Measurements from ENCODE around the gene GFRA3.
"Not testable (repeated sequence)": the region's sequence is repeated elsewhere in the genome, so short reads cannot be mapped to it uniquely, and the experiment has no call there.

GFRA3 gene

DNA sequence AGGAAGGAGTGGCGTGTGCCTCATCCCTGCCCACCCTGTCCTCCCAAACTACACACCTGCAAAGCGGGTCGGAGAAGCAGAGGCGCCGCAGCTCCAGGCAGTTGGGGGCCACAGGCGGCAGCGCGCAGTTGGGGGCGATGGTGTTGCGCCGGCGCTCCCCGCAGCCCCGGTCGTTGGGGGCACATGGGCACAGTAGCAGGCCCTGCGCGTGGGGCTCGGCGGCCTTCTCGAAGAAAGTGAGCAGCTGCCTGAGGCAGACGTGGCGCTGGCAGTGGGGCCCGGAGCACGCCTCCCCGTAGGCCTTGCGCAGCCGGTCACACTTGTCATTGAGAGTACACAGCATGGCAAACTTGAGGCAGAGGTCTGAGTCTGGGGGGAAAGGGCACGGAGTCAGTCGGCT, 16.8 kb downstream of the GFRA3 start:
- WGBS (ENCODE audit: insufficient coverage) = 95% methylated on average over 28 of the region's 29 CpGs
- Histone ChIP-seq H3K36me3 (ENCODE audit: control insufficient read depth in 4 of 4, insufficient read depth in 4 of 4, low read length in 3 of 4) (no peaks in the 10 kb centered on the region), H3K4me3 (ENCODE audit: control insufficient read depth in 1 of 7, extremely low read depth in 1 of 7, insufficient read depth in 4 of 7, low read depth in 2 of 7, low read length in 6 of 7) (no peak overlapping the region), H3K27ac (ENCODE audit: insufficient read depth in 1 of 2, low read depth in 1 of 2, low read length in 2 of 2, poor library complexity in 1 of 2, severe bottlenecking in 2 of 2) (no peak overlapping the region), H3K9me3 (ENCODE audit: control extremely low read depth in 1 of 5, control insufficient read depth in 4 of 5, insufficient read depth in 2 of 5, low read depth in 1 of 5, low read length in 4 of 5) (no peaks in the 10 kb centered on the region), H3K4me1 (ENCODE audit: control extremely low read depth in 1 of 4, control insufficient read depth in 4 of 4, insufficient read depth in 4 of 4, low read length in 3 of 4) (peaks cover 0 to 2% (median 0%) of the 10 kb centered on the region in 4 experiments), H3K27me3 (replicated peaks in 2 of 5; ENCODE audit: control insufficient read depth in 4 of 5, insufficient read depth in 5 of 5, low read length in 4 of 5) (no peaks in the 10 kb centered on the region)
- ChIA-PET CTCF (no interaction called here), POLR2A (interaction anchor here (0.6 to 0.7 kb wide), 2 partner anchors 28 to 81 kb away, joined by 3 read pairs; no protein-coding TSS in a partner anchor)
- no peak for DNase-seq

DNA sequence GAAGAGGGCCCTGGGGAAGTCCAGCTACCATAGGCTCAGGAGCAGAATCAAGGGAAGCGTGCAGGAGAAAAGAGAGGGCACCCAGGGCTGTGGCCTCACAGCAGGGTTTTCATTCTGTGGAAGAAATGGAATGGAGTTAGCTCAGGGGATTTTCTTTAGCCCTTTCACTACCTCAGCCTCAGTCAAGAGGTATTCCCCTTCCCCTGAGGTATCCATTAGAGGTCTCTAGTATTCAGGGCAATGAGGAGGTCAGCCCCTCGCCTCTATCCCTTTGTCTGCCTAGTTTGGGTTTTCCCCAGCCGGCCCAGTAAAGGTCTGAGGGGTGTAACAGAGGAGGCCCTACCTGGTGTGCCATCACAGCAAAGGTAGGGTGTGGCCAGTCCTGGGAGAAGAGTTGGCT, 21.5 kb downstream of the GFRA3 start:
- POLR2A ChIA-PET = no interaction called here
- WGBS (ENCODE audit: insufficient coverage) = 100% methylated on average over 2 of the region's 3 CpGs
- H3K27me3 ChIP-seq (replicated peaks in 2 of 5; ENCODE audit: control insufficient read depth in 4 of 5, insufficient read depth in 5 of 5, low read length in 4 of 5) = no peaks in the 10 kb centered on the region
- H3K4me3 ChIP-seq (ENCODE audit: control insufficient read depth in 1 of 7, extremely low read depth in 1 of 7, insufficient read depth in 4 of 7, low read depth in 2 of 7, low read length in 6 of 7) = no peak overlapping the region
- CTCF ChIA-PET = interaction anchor here (0.6 to 1.7 kb wide), 5 partner anchors 9 to 30 kb away, joined by 3 to 9 read pairs (median 3); no protein-coding TSS in a partner anchor
- H3K4me1 ChIP-seq (ENCODE audit: control extremely low read depth in 1 of 4, control insufficient read depth in 4 of 4, insufficient read depth in 4 of 4, low read length in 3 of 4) = no peaks in the 10 kb centered on the region
- no peaks in the 10 kb centered on the region for H3K9me3 ChIP-seq (ENCODE audit: control extremely low read depth in 1 of 5, control insufficient read depth in 4 of 5, insufficient read depth in 2 of 5, low read depth in 1 of 5, low read length in 4 of 5)
- DNase-seq = no peak
- no peaks in the 10 kb centered on the region for H3K36me3 ChIP-seq (ENCODE audit: control insufficient read depth in 4 of 4, insufficient read depth in 4 of 4, low read length in 3 of 4)
- H3K27ac ChIP-seq (ENCODE audit: insufficient read depth in 1 of 2, low read depth in 1 of 2, low read length in 2 of 2, poor library complexity in 1 of 2, severe bottlenecking in 2 of 2) = no peak overlapping the region

DNA sequence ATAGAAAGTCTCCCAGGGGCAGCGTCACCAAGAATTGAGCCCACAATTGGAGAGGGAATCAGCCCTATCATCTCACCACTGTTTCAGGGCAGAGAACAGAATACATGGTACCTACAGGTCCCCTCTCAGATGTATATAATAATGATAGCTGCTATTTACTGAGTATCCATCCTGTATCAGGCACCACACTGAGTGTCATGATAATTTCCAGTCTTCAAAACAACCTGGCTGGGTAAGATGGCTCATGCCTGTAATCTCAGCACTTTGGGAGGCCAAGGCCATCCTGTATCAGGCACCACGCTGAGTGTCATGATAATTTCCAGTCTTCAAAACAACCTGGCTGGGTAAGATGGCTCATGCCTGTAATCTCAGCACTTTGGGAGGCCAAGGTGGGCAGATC, 26.6 kb downstream of the GFRA3 start:
- CTCF ChIA-PET = interaction anchor here (1.8 kb wide), 1 partner anchor 11 kb away, joined by 5 read pairs; no protein-coding TSS in a partner anchor
- H3K27ac ChIP-seq (ENCODE audit: insufficient read depth in 1 of 2, low read depth in 1 of 2, low read length in 2 of 2, poor library complexity in 1 of 2, severe bottlenecking in 2 of 2); H3K4me1 ChIP-seq (ENCODE audit: control extremely low read depth in 1 of 4, control insufficient read depth in 4 of 4, insufficient read depth in 4 of 4, low read length in 3 of 4); H3K27me3 ChIP-seq (replicated peaks in 2 of 5; ENCODE audit: control insufficient read depth in 4 of 5, insufficient read depth in 5 of 5, low read length in 4 of 5); POLR2A ChIA-PET; H3K9me3 ChIP-seq (ENCODE audit: control extremely low read depth in 1 of 5, control insufficient read depth in 4 of 5, insufficient read depth in 2 of 5, low read depth in 1 of 5, low read length in 4 of 5); H3K4me3 ChIP-seq (ENCODE audit: control insufficient read depth in 1 of 7, extremely low read depth in 1 of 7, insufficient read depth in 4 of 7, low read depth in 2 of 7, low read length in 6 of 7); H3K36me3 ChIP-seq (ENCODE audit: control insufficient read depth in 4 of 4, insufficient read depth in 4 of 4, low read length in 3 of 4); DNase-seq: not testable (repeated sequence)
- 100% methylated on average over 1 of the region's 2 CpGs for WGBS (ENCODE audit: insufficient coverage)

DNA sequence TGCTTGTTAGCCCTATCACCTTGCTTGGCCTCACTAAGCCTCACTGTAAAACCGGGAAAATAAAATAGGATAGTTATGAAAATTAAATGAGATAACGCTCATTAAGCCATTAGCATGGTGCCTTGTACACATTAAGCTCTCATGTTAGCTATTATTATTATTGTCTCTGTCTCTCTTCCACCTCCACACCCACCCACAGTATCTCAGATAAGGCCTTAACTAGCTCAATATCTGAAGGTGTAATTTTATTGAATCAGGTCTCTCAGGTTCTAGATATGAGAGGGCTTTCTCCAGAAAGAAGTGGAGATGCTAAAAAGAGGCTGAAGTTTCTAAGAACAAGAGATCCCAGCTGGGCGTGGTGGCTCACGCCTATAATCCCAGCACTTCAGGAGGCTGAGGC, 27.6 kb downstream of the GFRA3 start:
- Histone ChIP-seq H3K36me3 (ENCODE audit: control insufficient read depth in 4 of 4, insufficient read depth in 4 of 4, low read length in 3 of 4) (no peaks in the 10 kb centered on the region), H3K27me3 (replicated peaks in 2 of 5; ENCODE audit: control insufficient read depth in 4 of 5, insufficient read depth in 5 of 5, low read length in 4 of 5) (no peaks in the 10 kb centered on the region), H3K27ac (ENCODE audit: insufficient read depth in 1 of 2, low read depth in 1 of 2, low read length in 2 of 2, poor library complexity in 1 of 2, severe bottlenecking in 2 of 2) (no peak overlapping the region), H3K4me3 (ENCODE audit: control insufficient read depth in 1 of 7, extremely low read depth in 1 of 7, insufficient read depth in 4 of 7, low read depth in 2 of 7, low read length in 6 of 7) (no peak overlapping the region), H3K9me3 (ENCODE audit: control extremely low read depth in 1 of 5, control insufficient read depth in 4 of 5, insufficient read depth in 2 of 5, low read depth in 1 of 5, low read length in 4 of 5) (no peaks in the 10 kb centered on the region), H3K4me1 (ENCODE audit: control extremely low read depth in 1 of 4, control insufficient read depth in 4 of 4, insufficient read depth in 4 of 4, low read length in 3 of 4) (peaks cover 3 to 19% (median 18%) of the 10 kb centered on the region in 4 experiments)
- DNase-seq = no peak
- WGBS (ENCODE audit: insufficient coverage) = 100% methylated on average over 2 of the region's 4 CpGs
- CTCF ChIA-PET = interaction anchor here (0.8 to 9.4 kb wide), 4 partner anchors 12 to 29 kb away, joined by 3 to 135 read pairs (median 14); partner anchors contain the start of gene GFRA3
- POLR2A ChIA-PET = no interaction called here

DNA sequence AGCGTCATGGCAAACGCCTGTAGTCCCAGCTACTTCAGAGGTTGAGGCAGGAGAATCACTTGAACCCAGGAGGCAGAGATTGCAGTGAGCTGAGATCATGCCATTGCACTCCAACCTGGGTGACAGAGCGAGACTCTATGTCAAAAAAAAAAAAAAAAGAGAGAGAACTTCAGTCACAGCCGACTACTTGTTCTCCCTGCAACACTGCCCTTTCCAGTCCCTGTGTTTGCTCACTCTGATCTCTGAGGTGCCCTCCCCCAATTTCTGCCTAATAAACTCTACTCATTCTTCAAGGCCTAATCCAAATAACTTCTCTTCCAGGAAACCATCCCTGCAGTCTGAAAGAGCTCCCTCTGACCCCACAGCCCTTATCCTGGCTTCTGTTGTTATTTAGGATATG, 28.1 kb downstream of the GFRA3 start:
- Histone ChIP-seq H3K27ac (ENCODE audit: insufficient read depth in 1 of 2, low read depth in 1 of 2, low read length in 2 of 2, poor library complexity in 1 of 2, severe bottlenecking in 2 of 2) (no peak overlapping the region), H3K36me3 (ENCODE audit: control insufficient read depth in 4 of 4, insufficient read depth in 4 of 4, low read length in 3 of 4) (no peaks in the 10 kb centered on the region), H3K27me3 (replicated peaks in 2 of 5; ENCODE audit: control insufficient read depth in 4 of 5, insufficient read depth in 5 of 5, low read length in 4 of 5) (no peaks in the 10 kb centered on the region), H3K4me3 (ENCODE audit: control insufficient read depth in 1 of 7, extremely low read depth in 1 of 7, insufficient read depth in 4 of 7, low read depth in 2 of 7, low read length in 6 of 7) (no peak overlapping the region), H3K9me3 (ENCODE audit: control extremely low read depth in 1 of 5, control insufficient read depth in 4 of 5, insufficient read depth in 2 of 5, low read depth in 1 of 5, low read length in 4 of 5) (no peaks in the 10 kb centered on the region), H3K4me1 (ENCODE audit: control extremely low read depth in 1 of 4, control insufficient read depth in 4 of 4, insufficient read depth in 4 of 4, low read length in 3 of 4) (peaks cover 3 to 24% (median 23%) of the 10 kb centered on the region in 4 experiments)
- DNase-seq = no peak
- WGBS (ENCODE audit: insufficient coverage) = 100% methylated on average over 4 of the region's 4 CpGs
- ChIA-PET CTCF (interaction anchor here (0.8 to 9.4 kb wide), 4 partner anchors 13 to 30 kb away, joined by 3 to 135 read pairs (median 14); partner anchors contain the start of gene GFRA3), POLR2A (no interaction called here)

DNA sequence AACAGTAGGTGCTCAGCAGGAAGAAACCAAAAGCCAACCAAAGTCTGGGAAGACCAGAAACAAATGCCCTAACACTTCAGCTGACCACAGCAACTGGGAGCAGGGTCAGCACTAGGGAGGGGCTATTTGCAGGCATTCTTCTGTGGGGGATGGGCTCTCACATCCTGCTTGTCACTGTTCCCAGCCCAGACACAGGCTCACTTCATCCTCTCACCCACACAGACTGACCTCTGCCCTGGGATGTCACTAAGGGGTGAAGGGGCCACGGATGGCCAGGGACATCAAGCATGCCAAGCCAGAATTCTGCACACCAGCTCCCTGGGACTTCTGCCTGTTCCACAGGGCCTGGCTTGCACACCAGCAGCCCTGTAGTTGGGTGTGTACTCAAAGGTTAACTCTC, 28.7 kb downstream of the GFRA3 start:
- ChIA-PET POLR2A (no interaction called here), CTCF (interaction anchor here (0.7 to 9.4 kb wide), 3 partner anchors 19 to 30 kb away, joined by 4 to 135 read pairs (median 22); partner anchors contain the start of gene GFRA3)
- Histone ChIP-seq H3K4me3 (ENCODE audit: control insufficient read depth in 1 of 7, extremely low read depth in 1 of 7, insufficient read depth in 4 of 7, low read depth in 2 of 7, low read length in 6 of 7) (no peak overlapping the region), H3K27me3 (replicated peaks in 2 of 5; ENCODE audit: control insufficient read depth in 4 of 5, insufficient read depth in 5 of 5, low read length in 4 of 5) (no peaks in the 10 kb centered on the region), H3K4me1 (ENCODE audit: control extremely low read depth in 1 of 4, control insufficient read depth in 4 of 4, insufficient read depth in 4 of 4, low read length in 3 of 4) (peaks cover 8 to 30% (median 29%) of the 10 kb centered on the region in 4 experiments), H3K36me3 (ENCODE audit: control insufficient read depth in 4 of 4, insufficient read depth in 4 of 4, low read length in 3 of 4) (no peaks in the 10 kb centered on the region), H3K27ac (ENCODE audit: insufficient read depth in 1 of 2, low read depth in 1 of 2, low read length in 2 of 2, poor library complexity in 1 of 2, severe bottlenecking in 2 of 2) (no peak overlapping the region), H3K9me3 (ENCODE audit: control extremely low read depth in 1 of 5, control insufficient read depth in 4 of 5, insufficient read depth in 2 of 5, low read depth in 1 of 5, low read length in 4 of 5) (no peaks in the 10 kb centered on the region)
- no peak for DNase-seq
- WGBS (ENCODE audit: insufficient coverage) = no CpG with 5 or more reads among the region's 1 CpG

DNA sequence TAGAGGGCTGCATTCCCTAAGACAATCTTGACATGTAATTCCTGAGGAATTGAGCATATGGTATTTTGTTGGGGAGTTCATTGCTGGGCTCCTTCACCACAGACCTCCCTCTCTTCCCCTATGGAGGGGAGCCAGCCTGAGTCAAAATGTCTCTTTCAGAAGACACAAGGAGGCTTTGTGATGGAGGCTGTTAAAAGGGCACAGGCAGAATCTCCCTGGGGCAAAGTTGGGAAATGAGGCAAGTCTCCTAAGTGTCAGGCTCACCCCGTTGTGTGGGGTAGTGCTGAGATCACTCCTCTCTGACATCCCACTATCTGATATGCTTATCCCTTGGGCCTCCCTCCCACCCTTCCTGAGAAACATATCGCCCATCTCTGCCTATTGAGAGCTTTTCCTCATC, 30.6 kb downstream of the GFRA3 start:
- no peaks in the 10 kb centered on the region for H3K36me3 ChIP-seq (ENCODE audit: control insufficient read depth in 4 of 4, insufficient read depth in 4 of 4, low read length in 3 of 4)
- H3K27me3 ChIP-seq (replicated peaks in 2 of 5; ENCODE audit: control insufficient read depth in 4 of 5, insufficient read depth in 5 of 5, low read length in 4 of 5) = no peaks in the 10 kb centered on the region
- POLR2A ChIA-PET = interaction anchor here (1.4 kb wide), 1 partner anchor 18 kb away, joined by 3 read pairs; no protein-coding TSS in a partner anchor
- DNase-seq = no peak
- H3K4me1 ChIP-seq (ENCODE audit: control extremely low read depth in 1 of 4, control insufficient read depth in 4 of 4, insufficient read depth in 4 of 4, low read length in 3 of 4) = peaks cover 15 to 43% (median 42%) of the 10 kb centered on the region in 4 experiments
- H3K9me3 ChIP-seq (ENCODE audit: control extremely low read depth in 1 of 5, control insufficient read depth in 4 of 5, insufficient read depth in 2 of 5, low read depth in 1 of 5, low read length in 4 of 5) = no peaks in the 10 kb centered on the region
- H3K27ac ChIP-seq (ENCODE audit: insufficient read depth in 1 of 2, low read depth in 1 of 2, low read length in 2 of 2, poor library complexity in 1 of 2, severe bottlenecking in 2 of 2) = no peak overlapping the region
- no peak overlapping the region for H3K4me3 ChIP-seq (ENCODE audit: control insufficient read depth in 1 of 7, extremely low read depth in 1 of 7, insufficient read depth in 4 of 7, low read depth in 2 of 7, low read length in 6 of 7)
- WGBS (ENCODE audit: insufficient coverage) = 86% methylated on average over 1 of the region's 2 CpGs
- CTCF ChIA-PET = interaction anchor here (1.3 to 9.4 kb wide), 6 partner anchors 9 to 39 kb away, joined by 3 to 135 read pairs (median 5); partner anchors contain the start of gene GFRA3
